GM12874 (cell line): Measurements from ENCODE around the gene C1orf56.

ENCODE experiments used
- TF ChIP-seq, protein P1 (sequence below): IDR thresholded peaks from 2 replicates; pipeline ENCODE4 v1.5.1; 2011; ENCODE audit warnings: low read depth, mild to moderate bottlenecking, control low read depth, low read length, moderate library complexity; ENCODE audit not compliant: insufficient read depth

The C1orf56 gene

DNA sequence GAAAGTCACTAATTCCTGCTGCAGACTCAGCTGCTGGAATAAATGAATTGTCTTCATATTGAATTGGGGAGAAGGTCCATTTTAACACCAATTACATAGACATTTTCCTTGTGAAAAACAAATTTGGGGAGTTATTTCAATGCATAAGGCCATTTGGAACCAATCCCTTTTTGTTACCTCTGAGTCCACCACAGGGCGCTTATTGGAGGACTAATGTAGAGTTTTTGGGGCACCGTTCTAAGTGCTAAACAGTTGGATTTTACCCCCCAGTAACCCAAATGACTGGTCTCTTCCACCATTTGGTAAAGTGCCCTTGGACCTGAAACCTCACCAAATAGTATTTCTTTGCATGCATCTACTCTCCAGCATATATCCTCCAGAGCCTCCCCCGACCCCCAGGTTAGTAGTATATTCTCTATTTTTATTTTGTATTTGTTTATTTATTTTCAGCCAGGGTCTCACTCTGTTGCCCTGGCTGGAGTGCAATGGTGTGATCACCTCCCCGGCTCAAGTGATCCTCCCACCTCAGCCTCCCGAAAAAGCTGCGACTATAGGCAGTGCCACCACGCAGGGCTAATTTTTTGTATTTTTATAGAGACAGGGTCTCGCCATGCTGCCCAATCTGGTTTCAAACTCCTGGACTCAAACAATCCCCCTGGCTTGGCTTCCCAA is 37.7 kb upstream of the C1orf56 start:
- TF ChIP-seq, protein P1, sequence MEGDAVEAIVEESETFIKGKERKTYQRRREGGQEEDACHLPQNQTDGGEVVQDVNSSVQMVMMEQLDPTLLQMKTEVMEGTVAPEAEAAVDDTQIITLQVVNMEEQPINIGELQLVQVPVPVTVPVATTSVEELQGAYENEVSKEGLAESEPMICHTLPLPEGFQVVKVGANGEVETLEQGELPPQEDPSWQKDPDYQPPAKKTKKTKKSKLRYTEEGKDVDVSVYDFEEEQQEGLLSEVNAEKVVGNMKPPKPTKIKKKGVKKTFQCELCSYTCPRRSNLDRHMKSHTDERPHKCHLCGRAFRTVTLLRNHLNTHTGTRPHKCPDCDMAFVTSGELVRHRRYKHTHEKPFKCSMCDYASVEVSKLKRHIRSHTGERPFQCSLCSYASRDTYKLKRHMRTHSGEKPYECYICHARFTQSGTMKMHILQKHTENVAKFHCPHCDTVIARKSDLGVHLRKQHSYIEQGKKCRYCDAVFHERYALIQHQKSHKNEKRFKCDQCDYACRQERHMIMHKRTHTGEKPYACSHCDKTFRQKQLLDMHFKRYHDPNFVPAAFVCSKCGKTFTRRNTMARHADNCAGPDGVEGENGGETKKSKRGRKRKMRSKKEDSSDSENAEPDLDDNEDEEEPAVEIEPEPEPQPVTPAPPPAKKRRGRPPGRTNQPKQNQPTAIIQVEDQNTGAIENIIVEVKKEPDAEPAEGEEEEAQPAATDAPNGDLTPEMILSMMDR: no peak

DNA sequence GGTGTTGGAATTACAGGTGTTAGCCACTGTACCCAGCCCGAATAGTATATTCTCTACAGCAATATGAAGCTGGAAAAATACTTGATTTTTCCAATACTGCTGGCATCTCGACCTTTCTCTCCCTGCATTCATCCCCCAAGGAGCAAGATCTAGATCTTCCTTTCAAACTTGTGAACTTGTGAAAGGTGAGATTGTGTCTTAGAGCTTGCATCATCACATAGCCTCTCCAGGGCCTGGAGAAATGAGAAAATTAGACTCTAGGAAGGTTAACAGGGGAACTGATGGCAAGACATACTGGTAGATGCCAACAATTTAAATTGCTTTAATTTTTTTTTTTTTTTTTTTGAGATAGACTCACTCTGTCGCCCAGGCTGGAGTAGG is 37.2 kb upstream of the C1orf56 start:
- TF ChIP-seq, protein P1: no peak

DNA sequence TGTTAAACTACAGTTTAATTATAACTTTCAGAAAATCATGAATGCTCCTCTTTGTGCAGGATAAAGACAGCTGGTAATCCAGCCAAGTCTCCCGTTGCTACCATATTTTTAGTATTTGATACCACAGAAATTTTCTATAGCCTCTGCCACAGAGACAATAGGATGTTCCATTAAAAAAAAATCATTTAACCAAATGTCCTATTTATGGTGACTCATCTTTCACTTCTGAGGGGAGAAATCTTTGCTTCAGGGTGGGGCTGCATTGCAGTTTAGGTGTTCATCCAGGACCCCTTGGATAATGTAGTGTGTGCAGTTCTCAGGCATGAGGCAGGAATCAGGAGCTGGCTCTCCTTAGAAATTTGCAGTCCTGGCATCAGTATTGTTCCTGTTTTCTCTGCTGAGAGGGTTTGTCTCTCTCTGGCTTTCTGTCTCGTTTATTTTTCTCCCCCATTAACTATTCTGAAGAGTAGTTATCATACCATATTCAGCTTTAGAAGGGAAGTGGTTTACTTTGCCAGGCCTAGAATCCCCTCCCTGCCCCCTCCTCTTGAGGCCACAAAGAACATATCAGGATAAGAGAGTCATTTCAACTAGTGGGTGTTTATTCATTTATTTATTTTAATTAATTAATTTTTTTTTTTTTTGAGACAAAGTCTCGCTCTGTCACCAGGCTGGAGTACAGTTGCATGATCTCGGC is 36.2 kb upstream of the C1orf56 start:
- TF ChIP-seq, protein P1: no peak

DNA sequence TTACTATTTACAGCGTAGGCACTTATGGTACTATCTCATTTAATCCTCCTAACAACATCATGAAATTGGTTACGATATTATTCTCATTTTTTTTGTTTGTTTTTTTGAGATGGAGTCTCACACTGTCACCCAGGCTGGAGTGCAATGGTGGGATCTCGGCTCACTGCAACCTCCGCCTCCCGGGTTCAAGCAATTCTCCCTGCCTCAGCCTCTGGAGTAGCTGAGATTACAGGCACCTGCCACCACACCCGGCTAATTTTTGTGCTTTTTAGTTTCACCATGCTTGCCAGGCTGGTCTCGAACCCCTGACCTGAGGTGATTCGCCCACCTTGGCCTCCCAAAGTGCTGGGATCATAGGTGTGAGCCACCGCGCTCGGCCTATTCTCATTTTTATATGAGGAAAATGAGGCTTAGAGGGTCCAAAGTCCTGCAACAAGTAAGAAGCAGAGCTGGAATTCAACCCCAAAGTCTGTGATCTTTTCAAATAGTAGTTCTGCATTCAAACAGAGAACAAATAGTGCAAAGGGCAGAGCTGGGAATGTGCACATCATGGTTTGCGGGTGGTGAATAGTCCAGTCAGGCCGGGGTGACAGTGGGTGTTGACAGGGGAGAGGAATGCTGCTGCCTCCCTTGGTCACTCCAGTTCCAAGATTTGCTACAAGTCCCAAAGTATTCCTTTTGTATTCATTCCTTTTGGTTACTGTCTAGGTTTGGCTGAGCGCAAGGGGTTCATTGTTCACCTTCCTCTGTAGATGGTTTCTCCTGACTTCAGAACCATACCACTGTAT is 34.7 kb upstream of the C1orf56 start:
- TF ChIP-seq, protein P1: no peak

DNA sequence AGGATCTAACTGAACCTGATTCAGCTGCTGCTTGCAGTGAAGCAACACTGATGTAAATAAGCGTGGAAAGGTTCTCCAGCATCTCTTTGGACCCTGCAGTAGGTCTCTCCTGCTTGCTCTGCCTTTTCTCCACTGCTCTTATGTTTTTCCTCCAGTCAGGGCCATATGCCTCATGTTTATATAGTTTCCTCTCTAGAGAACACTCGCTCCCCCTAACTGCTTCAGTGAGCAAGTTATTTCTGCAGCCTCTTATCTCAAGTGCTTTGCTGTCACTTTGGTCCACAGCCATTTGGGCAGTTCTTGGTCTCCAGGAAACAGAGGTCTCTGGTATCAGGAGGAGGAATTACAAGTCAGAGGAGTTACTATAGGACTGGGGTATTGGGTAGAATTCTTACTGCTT is 34.0 kb upstream of the C1orf56 start:
- TF ChIP-seq, protein P1: no peak

DNA sequence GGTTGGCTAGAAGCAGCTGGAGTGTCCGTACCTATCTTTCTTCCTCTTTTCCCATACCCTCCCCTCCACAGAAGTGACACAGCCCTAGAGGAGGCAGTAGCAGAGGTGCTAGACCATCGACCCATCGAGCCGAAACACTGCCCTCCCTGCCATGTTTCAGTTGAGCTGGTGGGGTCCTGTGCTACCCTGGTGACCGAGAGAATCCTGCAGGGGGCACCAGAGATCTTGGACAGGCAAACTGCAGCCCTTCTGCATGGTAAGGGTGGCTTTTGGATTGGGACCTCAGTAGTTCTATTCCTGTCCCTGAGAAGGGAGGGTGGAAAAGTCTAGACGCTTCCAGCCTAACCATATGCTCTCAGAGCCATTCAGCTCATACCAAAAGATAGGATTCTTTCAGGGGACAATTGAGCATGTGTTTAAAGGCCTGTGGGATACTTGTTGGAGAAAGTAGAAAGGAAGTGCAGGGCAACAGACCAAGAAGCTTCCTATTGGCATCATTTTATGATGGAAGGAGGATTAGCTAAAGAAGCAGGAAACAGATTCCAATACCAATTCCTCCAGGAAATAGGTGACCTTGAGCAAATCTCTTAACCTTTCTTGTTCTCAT is 22.9 kb upstream of the C1orf56 start:
- TF ChIP-seq, protein P1: peak; percentile 80

DNA sequence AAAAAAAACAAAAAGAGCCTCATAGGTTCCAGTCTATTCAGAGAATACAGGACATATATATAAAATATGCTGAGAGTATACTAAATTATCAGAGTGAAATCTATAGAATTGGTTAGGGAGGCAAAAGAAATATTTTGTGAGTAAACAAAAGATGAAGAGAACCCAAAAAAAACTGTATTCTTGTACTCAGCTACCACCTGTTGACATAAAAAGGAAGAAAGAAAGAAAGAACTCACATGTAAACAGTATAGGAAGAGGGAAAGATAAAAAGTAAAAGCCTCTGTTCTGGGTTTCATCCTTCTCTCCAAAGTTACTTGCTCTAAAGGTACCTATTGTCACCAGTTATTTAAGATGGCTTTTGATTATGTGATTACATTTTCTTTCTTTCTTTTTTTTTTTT is 21.1 kb upstream of the C1orf56 start:
- TF ChIP-seq, protein P1: no peak
